Measurements from ENCODE around the gene RELL1. TPM values are rescaled to one million over a fixed set of nuclear protein-coding genes. Genes with fewer than 3 reads are reported as not detected.

Gene RELL1
- total RNA-seq, 1 donor from 2014 or later = 122 TPM

- TF ChIP-seq CTCF (IDR thresholded peaks at IDR 0.05; ENCODE audit: insufficient read depth, low read length, severe bottlenecking) = no peak
- Histone ChIP-seq H3K27me3 (ENCODE audit: control insufficient read depth, insufficient read depth, low read length) (no peaks in the 10 kb centered on the region), H3K4me3 (ENCODE audit: low read depth, low read length) (no peak overlapping the region), H3K36me3 (ENCODE audit: control insufficient read depth, insufficient read depth, low read length) (no peaks in the 10 kb centered on the region)
- no peak for FAIRE-seq
- no peak for DNase-seq (ENCODE audit: low read depth)
These were observed 35.9 kb upstream of the RELL1 start for GRCh38 chr4:37721995-37722638.

- H3K4me3 ChIP-seq (ENCODE audit: low read depth, low read length) = no peak overlapping the region
- FAIRE-seq (no peak), DNase-seq (ENCODE audit: low read depth) (peak; percentile 54)
- no peak for TF ChIP-seq CTCF (IDR thresholded peaks at IDR 0.05; ENCODE audit: insufficient read depth, low read length, severe bottlenecking)
- H3K27me3 ChIP-seq (ENCODE audit: control insufficient read depth, insufficient read depth, low read length) = no peaks in the 10 kb centered on the region
- no peaks in the 10 kb centered on the region for H3K36me3 ChIP-seq (ENCODE audit: control insufficient read depth, insufficient read depth, low read length)
These were observed 32.8 kb upstream of the RELL1 start for GRCh38 chr4:37719021-37719420.

GRCh38 chr4:37717576-37717975 lies 31.4 kb upstream of the RELL1 start:
- no peaks in the 10 kb centered on the region for H3K36me3 ChIP-seq (ENCODE audit: control insufficient read depth, insufficient read depth, low read length)
- H3K4me3 ChIP-seq (ENCODE audit: low read depth, low read length) = no peak overlapping the region
- DNase-seq (ENCODE audit: low read depth) (peak; percentile 85), FAIRE-seq (no peak)
- no peaks in the 10 kb centered on the region for H3K27me3 ChIP-seq (ENCODE audit: control insufficient read depth, insufficient read depth, low read length)
- no peak for TF ChIP-seq CTCF (IDR thresholded peaks at IDR 0.05; ENCODE audit: insufficient read depth, low read length, severe bottlenecking)

- TF ChIP-seq CTCF (IDR thresholded peaks at IDR 0.05; ENCODE audit: insufficient read depth, low read length, severe bottlenecking) = no peak
- peak; percentile 80 for DNase-seq (ENCODE audit: low read depth)
- no peak for FAIRE-seq
- no peaks in the 10 kb centered on the region for H3K27me3 ChIP-seq (ENCODE audit: control insufficient read depth, insufficient read depth, low read length)
- no peaks in the 10 kb centered on the region for H3K36me3 ChIP-seq (ENCODE audit: control insufficient read depth, insufficient read depth, low read length)
- no peak overlapping the region for H3K4me3 ChIP-seq (ENCODE audit: low read depth, low read length)
These were observed 29.8 kb upstream of the RELL1 start for GRCh38 chr4:37715889-37716402.

GRCh38 chr4:37710491-37710890 lies 24.3 kb upstream of the RELL1 start:
- no peak overlapping the region for H3K4me3 ChIP-seq (ENCODE audit: low read depth, low read length)
- no peak for FAIRE-seq
- H3K36me3 ChIP-seq (ENCODE audit: control insufficient read depth, insufficient read depth, low read length) = no peaks in the 10 kb centered on the region
- no peak for DNase-seq (ENCODE audit: low read depth)
- no peaks in the 10 kb centered on the region for H3K27me3 ChIP-seq (ENCODE audit: control insufficient read depth, insufficient read depth, low read length)
- TF ChIP-seq CTCF (IDR thresholded peaks at IDR 0.05; ENCODE audit: insufficient read depth, low read length, severe bottlenecking) = no peak

- TF ChIP-seq CTCF (IDR thresholded peaks at IDR 0.05; ENCODE audit: insufficient read depth, low read length, severe bottlenecking) = no peak
- Histone ChIP-seq H3K36me3 (ENCODE audit: control insufficient read depth, insufficient read depth, low read length) (no peaks in the 10 kb centered on the region), H3K4me3 (ENCODE audit: low read depth, low read length) (no peak overlapping the region), H3K27me3 (ENCODE audit: control insufficient read depth, insufficient read depth, low read length) (no peaks in the 10 kb centered on the region)
- FAIRE-seq (no peak), DNase-seq (ENCODE audit: low read depth) (no peak)
These were observed 19.9 kb upstream of the RELL1 start for GRCh38 chr4:37706032-37706431.
